DOHH2 (cell line): Measurements from ENCODE around the gene KCNMA1.

Source experiments
- H3F3A ChIP-seq: fragments of 200-600 bp; sonication (generic), shearing (Covaris generic); 2 replicates; pipeline ENCODE4 v1.6.0; 2016; ENCODE audit warnings: antibody characterized with exemption, mild to moderate bottlenecking; ENCODE audit not compliant: control insufficient read depth, insufficient read depth
- H3K27ac ChIP-seq: fragments of 200-600 bp; sonication (generic); 2 replicates; pipeline ENCODE4 v1.5.1; 2014; ENCODE audit warnings: low read depth, mild to moderate bottlenecking, low read length, moderate library complexity
- H3K27me3 ChIP-seq: fragments of 200-600 bp; sonication (generic); 2 replicates; pipeline ENCODE4 v1.6.1; 2014; ENCODE audit warnings: mild to moderate bottlenecking, low read length, mixed read lengths; ENCODE audit not compliant: control insufficient read depth
- H3K36me3 ChIP-seq: fragments of 200-600 bp; sonication (generic); 2 replicates; pipeline ENCODE4 v1.6.1; 2014; ENCODE audit warnings: mild to moderate bottlenecking, low read length, moderate library complexity, mixed read lengths; ENCODE audit not compliant: control insufficient read depth
- H3K4me1 ChIP-seq: fragments of 200-600 bp; sonication (generic); 2 replicates; pipeline ENCODE4 v1.6.1; 2014; ENCODE audit warnings: mild to moderate bottlenecking, low read length, mixed read lengths; ENCODE audit not compliant: control insufficient read depth
- H3K4me2 ChIP-seq: fragments of 200-600 bp; sonication (generic); 2 replicates; pipeline ENCODE4 v1.6.0; 2014; ENCODE audit warnings: mild to moderate bottlenecking, low read length, moderate library complexity
- H3K4me3 ChIP-seq: fragments of 200-600 bp; sonication (generic); 2 replicates; pipeline ENCODE4 v1.5.1; 2014; ENCODE audit warnings: mild to moderate bottlenecking, low read length, mixed read lengths
- H3K79me2 ChIP-seq: fragments of 200-600 bp; sonication (generic); 2 replicates; pipeline ENCODE4 v1.6.1; 2014; ENCODE audit warnings: mild to moderate bottlenecking, low read length, mixed read lengths; ENCODE audit not compliant: control insufficient read depth
- H3K9me2 ChIP-seq: fragments of 200-600 bp; sonication (generic); replicated peaks from 2 replicates; pipeline ENCODE4 v1.6.1; 2014; ENCODE audit warnings: mild to moderate bottlenecking, low read length, mixed read lengths; ENCODE audit not compliant: control insufficient read depth
- H3K9me3 ChIP-seq: fragments of 200-600 bp; sonication (generic); 2 replicates; pipeline ENCODE4 v1.6.1; 2014; ENCODE audit warnings: antibody characterized with exemption, low read length, mixed read lengths; ENCODE audit not compliant: control insufficient read depth, insufficient read depth
- H4K20me1 ChIP-seq: fragments of 200-600 bp; sonication (generic); 2 replicates; pipeline ENCODE4 v1.6.0; 2014; ENCODE audit warnings: low read depth, mild to moderate bottlenecking, antibody characterized with exemption, low read length, moderate library complexity; ENCODE audit not compliant: control insufficient read depth, insufficient read depth
- CTCF ChIP-seq: fragments of 200-600 bp; sonication (generic); IDR thresholded peaks from one replicate; pipeline ENCODE4 v1.5.1; 2014; ENCODE audit warnings: antibody characterized with exemption, mild to moderate bottlenecking, low read depth, low read length; ENCODE audit not compliant: poor library complexity, severe bottlenecking
- EZH2phosphoT487 ChIP-seq: fragments of 200-600 bp; sonication (generic); IDR thresholded peaks from 2 replicates; pipeline ENCODE4 v1.6.1; 2017; ENCODE audit warnings: borderline replicate concordance, mild to moderate bottlenecking, antibody characterized with exemption, low read length, moderate library complexity, mixed read lengths

Gene KCNMA1

DNA sequence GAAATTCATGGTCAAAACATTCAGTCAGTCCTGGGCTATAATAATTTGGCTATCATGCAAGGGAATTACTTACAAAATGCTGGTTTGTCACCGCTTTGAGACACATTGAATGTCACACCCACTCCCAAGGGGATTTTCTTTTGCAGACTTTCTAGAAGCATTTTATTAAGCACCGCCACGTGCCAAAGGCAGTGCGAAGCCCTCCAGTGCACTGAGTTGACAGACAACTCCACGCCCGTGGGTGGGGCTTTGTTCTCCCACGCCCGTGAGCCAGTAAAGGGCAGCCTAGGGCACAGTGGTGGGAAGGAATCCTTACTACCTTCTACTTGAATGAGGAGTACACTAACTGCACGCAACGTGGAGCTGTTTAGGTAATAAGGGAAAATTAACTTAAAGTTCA lies 515.8 kb downstream of the KCNMA1 start:
- H4K20me1 ChIP-seq: no peaks in the 10 kb centered on the region
- H3K9me2 ChIP-seq: no peaks in the 10 kb centered on the region
- H3K4me1 ChIP-seq: no peaks in the 10 kb centered on the region
- H3K27ac ChIP-seq: no peak overlapping the region
- H3K4me2 ChIP-seq: no peak overlapping the region
- no peak overlapping the region for H3K4me3 ChIP-seq
- no peaks in the 10 kb centered on the region for H3K79me2 ChIP-seq
- H3K27me3 ChIP-seq: no peaks in the 10 kb centered on the region
- H3F3A ChIP-seq: no peaks in the 10 kb centered on the region
- no peaks in the 10 kb centered on the region for H3K9me3 ChIP-seq
- no peak for TF ChIP-seq CTCF
- TF ChIP-seq EZH2phosphoT487: no peak
- no peaks in the 10 kb centered on the region for H3K36me3 ChIP-seq

DNA sequence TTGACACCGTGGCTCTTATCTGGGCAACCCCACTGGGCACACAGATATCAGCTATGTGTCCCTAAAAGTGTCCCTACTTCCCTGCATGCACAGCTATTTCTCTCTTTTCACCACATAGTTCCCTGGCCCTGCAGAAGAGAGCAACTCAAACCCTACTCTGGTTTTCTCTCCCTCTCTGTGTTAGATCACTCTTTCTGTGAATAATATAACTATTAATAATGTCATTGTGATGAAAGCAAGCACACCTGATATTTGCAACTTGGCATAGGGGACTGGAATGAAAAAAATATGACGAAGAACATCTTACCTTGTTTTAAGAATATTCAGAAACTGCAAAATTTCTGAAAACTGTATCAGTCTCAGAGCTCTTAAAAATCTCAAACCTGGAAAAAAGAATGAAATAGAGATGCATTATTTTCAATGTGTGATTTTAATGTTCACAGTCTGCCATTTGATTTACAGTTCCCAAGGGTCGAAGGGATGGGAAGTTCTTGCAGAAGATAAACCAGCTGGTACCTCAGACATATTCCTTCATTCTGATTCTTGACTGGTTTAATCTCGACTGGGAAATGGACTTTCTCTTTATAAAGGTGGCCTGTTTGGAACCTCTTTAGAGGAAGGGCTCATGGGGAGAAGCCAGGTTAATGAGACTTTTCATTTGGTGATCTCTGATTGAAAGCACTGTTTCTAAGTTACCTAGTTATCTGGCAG lies 516.8 kb downstream of the KCNMA1 start:
- H3K27ac ChIP-seq: no peak overlapping the region
- H3K79me2 ChIP-seq: no peaks in the 10 kb centered on the region
- TF ChIP-seq CTCF: no peak
- TF ChIP-seq EZH2phosphoT487: no peak

DNA sequence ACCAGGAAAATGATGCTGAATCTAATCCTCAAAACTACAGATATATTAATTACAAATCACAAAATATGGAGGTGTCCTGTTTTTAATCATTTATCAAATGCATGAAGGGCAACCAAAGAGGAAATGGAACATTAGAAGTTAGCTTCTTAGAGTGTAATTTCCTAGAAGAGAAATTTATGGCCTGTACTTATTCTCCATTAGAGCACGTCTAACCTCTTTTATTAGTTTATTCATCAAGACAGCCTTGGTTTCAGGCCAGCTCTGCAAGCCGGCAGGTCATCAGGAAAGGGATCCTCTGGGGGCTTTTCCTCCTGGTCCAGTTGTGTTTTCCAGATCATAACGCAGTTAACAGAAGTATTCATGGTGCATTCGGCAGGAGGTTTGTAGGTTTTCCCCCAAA lies 517.6 kb downstream of the KCNMA1 start:
- no peaks in the 10 kb centered on the region for H3K9me3 ChIP-seq
- H3K27ac ChIP-seq: no peak overlapping the region
- H3K36me3 ChIP-seq: no peaks in the 10 kb centered on the region
- no peaks in the 10 kb centered on the region for H3K9me2 ChIP-seq
- H3K79me2 ChIP-seq: no peaks in the 10 kb centered on the region
- H3K27me3 ChIP-seq: no peaks in the 10 kb centered on the region
- H3K4me3 ChIP-seq: no peak overlapping the region
- no peaks in the 10 kb centered on the region for H3K4me1 ChIP-seq
- H3K4me2 ChIP-seq: no peak overlapping the region
- H4K20me1 ChIP-seq: no peaks in the 10 kb centered on the region
- TF ChIP-seq EZH2phosphoT487: no peak
- TF ChIP-seq CTCF: no peak
- no peaks in the 10 kb centered on the region for H3F3A ChIP-seq

More for the DNA sequence above, 516.8 kb downstream of the KCNMA1 start:
- Histone ChIP-seq H4K20me1 (no peaks in the 10 kb centered on the region), H3K9me3 (no peaks in the 10 kb centered on the region), H3K27me3 (no peaks in the 10 kb centered on the region), H3K36me3 (no peaks in the 10 kb centered on the region), H3F3A (no peaks in the 10 kb centered on the region), H3K4me1 (no peaks in the 10 kb centered on the region), H3K4me2 (no peak overlapping the region), H3K9me2 (no peaks in the 10 kb centered on the region), H3K4me3 (no peak overlapping the region)
